ENCODE measurements around the gene TBX2.

- TF ChIP-seq, protein P1, sequence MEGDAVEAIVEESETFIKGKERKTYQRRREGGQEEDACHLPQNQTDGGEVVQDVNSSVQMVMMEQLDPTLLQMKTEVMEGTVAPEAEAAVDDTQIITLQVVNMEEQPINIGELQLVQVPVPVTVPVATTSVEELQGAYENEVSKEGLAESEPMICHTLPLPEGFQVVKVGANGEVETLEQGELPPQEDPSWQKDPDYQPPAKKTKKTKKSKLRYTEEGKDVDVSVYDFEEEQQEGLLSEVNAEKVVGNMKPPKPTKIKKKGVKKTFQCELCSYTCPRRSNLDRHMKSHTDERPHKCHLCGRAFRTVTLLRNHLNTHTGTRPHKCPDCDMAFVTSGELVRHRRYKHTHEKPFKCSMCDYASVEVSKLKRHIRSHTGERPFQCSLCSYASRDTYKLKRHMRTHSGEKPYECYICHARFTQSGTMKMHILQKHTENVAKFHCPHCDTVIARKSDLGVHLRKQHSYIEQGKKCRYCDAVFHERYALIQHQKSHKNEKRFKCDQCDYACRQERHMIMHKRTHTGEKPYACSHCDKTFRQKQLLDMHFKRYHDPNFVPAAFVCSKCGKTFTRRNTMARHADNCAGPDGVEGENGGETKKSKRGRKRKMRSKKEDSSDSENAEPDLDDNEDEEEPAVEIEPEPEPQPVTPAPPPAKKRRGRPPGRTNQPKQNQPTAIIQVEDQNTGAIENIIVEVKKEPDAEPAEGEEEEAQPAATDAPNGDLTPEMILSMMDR (IDR thresholded peaks at IDR 0.05; ENCODE audit: low read length), result no peak
- no peak for TF ChIP-seq EZH2 (IDR thresholded peaks at IDR 0.05; ENCODE audit: borderline replicate concordance, low read length)
These were observed 1.9 kb downstream of the TBX2 start for GRCh38 chr17:61401389-61402072.

All from OCI-LY1 (cell line).